NCI-H82 (cell line): ENCODE results near the gene PCDHB4.
A peak's percentile ranks its signal among the peaks of the same experiment; 100 is the strongest.
"Not testable (repeated sequence)": the region's sequence is repeated elsewhere in the genome, so short reads cannot be mapped to it uniquely, and the experiment has no call there.

Experiments
- DNase-seq: peaks from one replicate; lab custom pipeline; 2025; lab: John Stamatoyannopoulos, UW

The PCDHB4 gene

GRCh38 chr5:141121563-141121962 is at the start of gene PCDHB4:
TSS of gene PCDHB4 (plus strand) at chr5:141121818. CDS start at chr5:141121999, 181 bp downstream.
- DNase-seq = peak; percentile 76

GRCh38 chr5:141077826-141078225 is 43.8 kb upstream of the PCDHB4 start:
- DNase-seq = no peak

- no peak for DNase-seq
These were observed 39.4 kb upstream of the PCDHB4 start for GRCh38 chr5:141082228-141082627.

- DNase-seq = peak; percentile 70
These were observed 37.1 kb upstream of the PCDHB4 start for GRCh38 chr5:141084487-141084989.

GRCh38 chr5:141094481-141095262 is 26.9 kb upstream of the PCDHB4 start, which contains the start of gene PCDHB2:
TSS of gene PCDHB2 (plus strand) at chr5:141094615. CDS start at chr5:141094791, 176 bp downstream.
- DNase-seq = peak; percentile 64

- no peak for DNase-seq
These were observed 26.4 kb upstream of the PCDHB4 start for GRCh38 chr5:141095263-141095641.

- not testable (repeated sequence) for DNase-seq
These were observed 25.4 kb upstream of the PCDHB4 start for GRCh38 chr5:141096181-141096580.

GRCh38 chr5:141096586-141096985 is 25.0 kb upstream of the PCDHB4 start:
- not testable (repeated sequence) for DNase-seq

- DNase-seq = peak; percentile 70
These were observed 21.3 kb upstream of the PCDHB4 start, which contains the start of gene PCDHB3 for GRCh38 chr5:141100243-141100805. TSS of gene PCDHB3 (plus strand) at chr5:141100473. CDS start at chr5:141100650, 177 bp downstream.

- no peak for DNase-seq
These were observed 20.6 kb upstream of the PCDHB4 start for GRCh38 chr5:141101059-141101458.

- DNase-seq = not testable (repeated sequence)
These were observed 19.5 kb upstream of the PCDHB4 start for GRCh38 chr5:141102070-141102469.

GRCh38 chr5:141102471-141102870 is 19.1 kb upstream of the PCDHB4 start:
- DNase-seq = not testable (repeated sequence)

- DNase-seq = no peak
These were observed 16.3 kb upstream of the PCDHB4 start for GRCh38 chr5:141105350-141105749.

GRCh38 chr5:141119250-141119649 is 2.4 kb upstream of the PCDHB4 start:
- DNase-seq = no peak

- DNase-seq = peak; percentile 30
These were observed 367 bp downstream of the PCDHB4 start for GRCh38 chr5:141121985-141122384.

- not testable (repeated sequence) for DNase-seq
These were observed 1.9 kb downstream of the PCDHB4 start for GRCh38 chr5:141123396-141124135.

GRCh38 chr5:141127305-141127704 is 5.7 kb downstream of the PCDHB4 start:
- DNase-seq = no peak

GRCh38 chr5:141135030-141135717 is 13.6 kb downstream of the PCDHB4 start, which contains the start of gene PCDHB5:
TSS of gene PCDHB5 (plus strand) at chr5:141135206. CDS start at chr5:141135435, 229 bp downstream.
- DNase-seq = peak; percentile 60

- DNase-seq = no peak
These were observed 14.2 kb downstream of the PCDHB4 start for GRCh38 chr5:141135718-141136266.

- not testable (repeated sequence) for DNase-seq
These were observed 15.7 kb downstream of the PCDHB4 start for GRCh38 chr5:141137346-141137745.

GRCh38 chr5:141149812-141150211 is 28.2 kb downstream of the PCDHB4 start, which contains the start of gene PCDHB6:
TSS of gene PCDHB6 (plus strand) at chr5:141150057. CDS start at chr5:141150258, 201 bp downstream.
- peak; percentile 19 for DNase-seq
